ENCODE data around the gene ATE1. TPM values are rescaled to one million over a fixed set of nuclear protein-coding genes. Genes with fewer than 3 reads are reported as not detected.
"Not testable (repeated sequence)": the region's sequence is repeated elsewhere in the genome, so short reads cannot be mapped to it uniquely, and the experiment has no call there.

ATE1 gene
- total RNA-seq, 1 donor from 2014 or later, result 33.0 TPM

- no peak for TF ChIP-seq CTCF (IDR thresholded peaks at IDR 0.05; ENCODE audit: unreplicated experiment)
- H3K27me3 Mint-ChIP-seq (ENCODE audit: low read depth), result no peaks in the 10 kb centered on the region
- DNase-seq (ENCODE audit: low spot score in 2 of 2, unreplicated experiment in 2 of 2), result no peak
- peak overlapping the region; percentile 86 for H3K27ac Mint-ChIP-seq
- no peaks in the 10 kb centered on the region for H3K9me3 Mint-ChIP-seq
- H3K4me3 Mint-ChIP-seq, result peak overlapping the region; percentile 95
- H3K4me1 Mint-ChIP-seq, result peaks cover 33% of the 10 kb centered on the region
- H3K36me3 Mint-ChIP-seq, result peaks cover 3% of the 10 kb centered on the region
Observed at GRCh38 chr10:121926671-121927317, 1.0 kb downstream of the ATE1 start.

- H3K4me3 Mint-ChIP-seq, result peak overlapping the region; percentile 95
- no peak overlapping the region for H3K27ac Mint-ChIP-seq
- no peak for TF ChIP-seq CTCF (IDR thresholded peaks at IDR 0.05; ENCODE audit: unreplicated experiment)
- H3K27me3 Mint-ChIP-seq (ENCODE audit: low read depth), result no peaks in the 10 kb centered on the region
- H3K36me3 Mint-ChIP-seq, result peaks cover 3% of the 10 kb centered on the region
- DNase-seq (ENCODE audit: low spot score in 2 of 2, unreplicated experiment in 2 of 2), result no peak
- H3K9me3 Mint-ChIP-seq, result no peaks in the 10 kb centered on the region
- peaks cover 36% of the 10 kb centered on the region for H3K4me1 Mint-ChIP-seq
Observed at GRCh38 chr10:121926157-121926556, 1.7 kb downstream of the ATE1 start.

GRCh38 chr10:121921238-121921931, 6.4 kb downstream of the ATE1 start:
- Mint-ChIP-seq H3K36me3 (peaks cover 20% of the 10 kb centered on the region), H3K9me3 (no peaks in the 10 kb centered on the region), H3K4me3 (no peak overlapping the region), H3K27ac (peak overlapping the region; percentile 94), H3K4me1 (peaks cover 15% of the 10 kb centered on the region), H3K27me3 (ENCODE audit: low read depth) (no peaks in the 10 kb centered on the region)
- no peak for TF ChIP-seq CTCF (IDR thresholded peaks at IDR 0.05; ENCODE audit: unreplicated experiment)
- DNase-seq (ENCODE audit: low spot score in 2 of 2, unreplicated experiment in 2 of 2), result no peak

GRCh38 chr10:121919666-121920065, 8.2 kb downstream of the ATE1 start:
- no peaks in the 10 kb centered on the region for H3K9me3 Mint-ChIP-seq
- H3K36me3 Mint-ChIP-seq, result peaks cover 32% of the 10 kb centered on the region
- no peak overlapping the region for H3K4me3 Mint-ChIP-seq
- no peaks in the 10 kb centered on the region for H3K27me3 Mint-ChIP-seq (ENCODE audit: low read depth)
- no peak overlapping the region for H3K27ac Mint-ChIP-seq
- DNase-seq (ENCODE audit: low spot score in 2 of 2, unreplicated experiment in 2 of 2), result no peak
- no peak for TF ChIP-seq CTCF (IDR thresholded peaks at IDR 0.05; ENCODE audit: unreplicated experiment)
- H3K4me1 Mint-ChIP-seq, result peaks cover 9% of the 10 kb centered on the region

GRCh38 chr10:121918800-121919199, 9.0 kb downstream of the ATE1 start:
- not testable (repeated sequence) for H3K27ac Mint-ChIP-seq

GRCh38 chr10:121914661-121915060, 13.2 kb downstream of the ATE1 start:
- peaks cover 45% of the 10 kb centered on the region for H3K36me3 Mint-ChIP-seq
- peak overlapping the region; percentile 35 for H3K27ac Mint-ChIP-seq
- H3K4me1 Mint-ChIP-seq, result peaks cover 4% of the 10 kb centered on the region
- no peak for DNase-seq (ENCODE audit: low spot score in 2 of 2, unreplicated experiment in 2 of 2)
- no peaks in the 10 kb centered on the region for H3K27me3 Mint-ChIP-seq (ENCODE audit: low read depth)
- no peak for TF ChIP-seq CTCF (IDR thresholded peaks at IDR 0.05; ENCODE audit: unreplicated experiment)
- no peak overlapping the region for H3K4me3 Mint-ChIP-seq
- no peaks in the 10 kb centered on the region for H3K9me3 Mint-ChIP-seq

More at GRCh38 chr10:121918800-121919199, 9.0 kb downstream of the ATE1 start:
- not testable (repeated sequence) for H3K27me3 Mint-ChIP-seq (ENCODE audit: low read depth); H3K4me1 Mint-ChIP-seq; H3K4me3 Mint-ChIP-seq; DNase-seq (ENCODE audit: low spot score in 2 of 2, unreplicated experiment in 2 of 2); H3K9me3 Mint-ChIP-seq
- peaks cover 36% of the 10 kb centered on the region for H3K36me3 Mint-ChIP-seq

Measured in mesothelial cell of epicardium (in vitro differentiated cells).